Sigmoid colon (tissue), 7 donors: ENCODE measurements around the gene MRGPRF. TPM values are rescaled to one million over a fixed set of nuclear protein-coding genes. Genes with fewer than 3 reads are reported as not detected.

Experiments
- DNase-seq: peaks from one replicate; pipeline ENCODE4 v3.0.0-alpha.2; 2019
- H3K27ac ChIP-seq, 4 donors: fragments of 200-600 bp; sonication (generic); one replicate each; pipeline ENCODE4 v1.5.1; 2016 to 2019; ENCODE audit warnings: mild to moderate bottlenecking in 1 of 4
- H3K27me3 ChIP-seq, 3 donors: fragments of 200-600 bp; sonication (generic); one replicate each; pipeline ENCODE4 v1.5.1; 2019; ENCODE audit warnings: mild to moderate bottlenecking in 1 of 3
- H3K36me3 ChIP-seq, 4 donors: fragments of 200-600 bp; sonication (generic); one replicate each; pipeline ENCODE4 v1.5.1; 2016 to 2019
- H3K4me1 ChIP-seq, 4 donors: fragments of 200-600 bp; sonication (generic); one replicate each; pipeline ENCODE4 v1.5.1; 2017 to 2019
- H3K4me3 ChIP-seq, 4 donors: fragments of 200-600 bp; sonication (generic); one replicate each; pipeline ENCODE4 v1.5.1; 2017 to 2019; ENCODE audit warnings: mild to moderate bottlenecking in 2 of 4, moderate library complexity in 1 of 4
- H3K9me3 ChIP-seq, 4 donors: fragments of 200-600 bp in 3 of 4; sonication (generic) in 3 of 4; one replicate each; pipeline versions ENCODE4 v1.5.1 to v1.6.1; 2013 to 2019
- EP300 ChIP-seq, 4 donors: sonication (generic); formaldehyde crosslinking; IDR thresholded peaks; one replicate each; pipeline ENCODE4 v1.6.1; 2017; ENCODE audit warnings: antibody characterized with exemption in 4 of 4
- POLR2A ChIP-seq, 2 donors: fragments of 450-650 bp; IDR thresholded peaks; one replicate each; pipeline ENCODE4 v1.6.1; 2016; ENCODE audit warnings: antibody characterized with exemption in 2 of 2, mild to moderate bottlenecking in 2 of 2, moderate library complexity in 2 of 2
- POLR2AphosphoS5 ChIP-seq, 4 donors: sonication (generic); formaldehyde crosslinking; IDR thresholded peaks; one replicate each; pipeline ENCODE4 v1.6.1; 2017; ENCODE audit warnings: antibody characterized with exemption in 4 of 4
- WGBS, 2 donors: extraction: QIAGEN DNeasy Blood & Tissue Kit; methylation state at CpG; one replicate each; pipeline ENCODE4 v1.1.7; 2013; 5-methylcytosine and 5-hydroxymethylcytosine counted together
- intact Hi-C: fragments of 100-400 bp; cut with DNase I; formaldehyde crosslinking; loops from one replicate; pipeline ENCODE4 v1.15.1; 2023
- polyA plus RNA-seq, 3 donors: library from polyadenylated mRNA; stranded (reverse); fragments of 200-250 nt; gene quantifications; one replicate each; pipeline ENCODE4 v1.2.3, GENCODE V29; 2013
- total RNA-seq, 4 donors: library from RNA; depleted of rRNA; stranded (reverse); fragments of >200 nt; gene quantifications; one replicate each; pipeline ENCODE4 v1.1.0, GENCODE V29; 2016
- TF ChIP-seq, protein P1 (sequence below), 4 experiments: fragments of 450-650 bp in 3 of 4; fragments of 200-600 bp in 1 of 4; IDR thresholded peaks; one replicate each; pipeline ENCODE4 v1.5.1; 2016 to 2019; ENCODE audit warnings: antibody characterized with exemption in 4 of 4, mild to moderate bottlenecking in 3 of 4, moderate library complexity in 2 of 4
- donor health status: healthy with polysubstance abuse.
- donor health status: Bipolar disorder and iron deficiency.
- donor health status: healthy.

The MRGPRF gene
- total and polyA plus RNA-seq, 7 donors = 1.8 to 263 (median 118) TPM

DNA sequence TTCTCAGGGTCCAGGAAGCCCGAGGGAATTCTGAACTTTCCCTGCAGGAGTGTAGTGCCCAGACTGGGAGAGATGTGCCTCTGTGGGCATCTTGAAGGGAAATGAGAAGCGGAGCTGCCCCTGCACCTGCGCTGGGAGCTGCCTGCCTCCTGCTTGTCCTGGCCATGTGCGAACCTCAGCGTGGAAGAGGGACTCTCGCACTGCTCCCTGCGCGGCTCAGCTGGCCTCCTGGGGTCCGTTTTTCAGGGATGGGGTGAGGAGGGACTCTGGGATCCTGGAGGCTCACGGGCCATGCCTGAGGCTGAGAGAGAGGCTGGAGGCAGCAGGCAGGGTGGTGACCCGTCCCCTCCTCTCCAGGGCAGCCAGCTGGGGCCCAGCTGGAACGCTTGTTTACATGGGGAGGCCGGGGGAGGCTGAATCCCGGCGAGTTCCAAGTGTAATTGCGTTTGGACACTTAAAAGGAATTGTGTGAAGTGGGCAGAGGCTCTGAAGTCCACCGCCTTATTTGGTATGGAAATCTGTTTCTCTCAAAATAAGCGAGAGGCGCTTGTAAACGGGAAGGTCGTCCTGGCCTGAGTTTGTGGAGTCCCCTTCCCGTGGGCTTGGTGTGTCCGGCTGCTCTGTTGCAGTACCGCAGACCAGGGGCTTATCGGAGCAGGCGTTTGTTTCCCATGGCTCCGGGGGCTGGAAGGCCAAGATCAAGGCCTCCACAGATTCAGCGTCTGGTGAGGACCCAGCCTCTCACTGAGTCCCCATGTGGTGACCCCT, 1.2 kb upstream of the MRGPRF start:
- 23 to 33% methylated on average over 28 of the region's 28 CpGs for WGBS, 2 donors
- DNase-seq = peak; percentile 96
- TF ChIP-seq EP300 (IDR thresholded peaks at IDR 0.05) (peak in 2 of 4 donors; percentile 33 to 92), POLR2AphosphoS5 (IDR thresholded peaks at IDR 0.05) (peak; percentile 82 to 92 (median 86)), POLR2A (IDR thresholded peaks at IDR 0.05) (peak; percentile 14 to 18)
- TF ChIP-seq, protein P1, sequence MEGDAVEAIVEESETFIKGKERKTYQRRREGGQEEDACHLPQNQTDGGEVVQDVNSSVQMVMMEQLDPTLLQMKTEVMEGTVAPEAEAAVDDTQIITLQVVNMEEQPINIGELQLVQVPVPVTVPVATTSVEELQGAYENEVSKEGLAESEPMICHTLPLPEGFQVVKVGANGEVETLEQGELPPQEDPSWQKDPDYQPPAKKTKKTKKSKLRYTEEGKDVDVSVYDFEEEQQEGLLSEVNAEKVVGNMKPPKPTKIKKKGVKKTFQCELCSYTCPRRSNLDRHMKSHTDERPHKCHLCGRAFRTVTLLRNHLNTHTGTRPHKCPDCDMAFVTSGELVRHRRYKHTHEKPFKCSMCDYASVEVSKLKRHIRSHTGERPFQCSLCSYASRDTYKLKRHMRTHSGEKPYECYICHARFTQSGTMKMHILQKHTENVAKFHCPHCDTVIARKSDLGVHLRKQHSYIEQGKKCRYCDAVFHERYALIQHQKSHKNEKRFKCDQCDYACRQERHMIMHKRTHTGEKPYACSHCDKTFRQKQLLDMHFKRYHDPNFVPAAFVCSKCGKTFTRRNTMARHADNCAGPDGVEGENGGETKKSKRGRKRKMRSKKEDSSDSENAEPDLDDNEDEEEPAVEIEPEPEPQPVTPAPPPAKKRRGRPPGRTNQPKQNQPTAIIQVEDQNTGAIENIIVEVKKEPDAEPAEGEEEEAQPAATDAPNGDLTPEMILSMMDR (IDR thresholded peaks at IDR 0.05) = no peak
- Histone ChIP-seq H3K4me1 (peaks cover 0 to 55% (median 46%) of the 10 kb centered on the region in 4 donors), H3K36me3 (peaks cover 0 to 7% (median 3%) of the 10 kb centered on the region in 4 donors), H3K27me3 (no peaks in the 10 kb centered on the region), H3K4me3 (peak overlapping the region; percentile 75 to 84 (median 78)), H3K27ac (peak overlapping the region; percentile 91 to 100 (median 98)), H3K9me3 (no peaks in the 10 kb centered on the region)
- intact Hi-C loops = loop anchor here (1.0 to 5.0 kb wide), 2 partner anchors 34 to 172 kb away; partner anchors contain the start of genes CPT1A and TPCN2

DNA sequence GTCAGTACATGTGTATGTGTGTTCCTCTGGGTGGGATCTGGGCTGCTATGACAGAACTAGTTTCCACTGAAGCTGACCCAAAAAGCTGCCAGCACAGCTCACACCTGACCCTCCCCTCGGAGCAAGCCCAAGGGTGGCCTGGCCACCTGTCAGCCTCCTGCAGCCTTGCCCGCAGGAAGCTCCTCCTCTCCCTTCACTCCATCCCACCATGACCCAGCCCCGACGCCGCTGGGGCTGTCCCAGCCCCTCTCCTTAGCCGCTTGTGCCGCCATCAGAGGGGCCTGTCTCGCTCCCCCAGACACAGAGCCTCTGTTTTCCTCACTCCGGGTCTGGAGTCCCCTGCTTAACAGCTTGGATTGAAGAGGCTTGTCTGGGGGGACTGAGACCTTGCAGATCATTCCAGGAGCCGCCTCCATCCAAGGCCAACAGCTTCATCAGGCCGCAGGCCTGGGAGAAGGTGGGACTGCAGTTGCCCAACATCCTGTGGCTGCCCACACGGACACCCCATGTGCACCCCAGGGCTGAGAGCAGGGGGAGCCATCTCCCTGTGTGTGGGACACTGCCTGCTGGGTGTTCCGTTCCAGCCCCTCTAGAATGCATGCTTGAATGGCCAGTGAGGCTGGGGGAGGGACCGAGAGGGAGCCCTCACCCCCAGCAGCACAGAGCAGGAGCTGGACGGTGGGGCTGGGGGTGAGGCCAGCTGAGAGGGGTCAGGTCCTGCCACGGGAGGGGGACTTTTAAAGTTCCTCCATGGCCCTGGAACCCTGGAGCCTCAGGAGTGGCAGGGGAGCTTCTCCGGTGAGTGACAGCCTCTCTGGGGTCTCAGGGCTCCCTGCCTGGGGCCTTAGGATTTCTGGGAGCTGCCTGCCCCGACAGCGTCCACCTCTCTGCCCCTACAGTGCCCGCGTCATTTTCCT, 696 bp downstream of the MRGPRF start:
- peak overlapping the region; percentile 75 to 84 (median 78) for H3K4me3 ChIP-seq
- H3K4me1 ChIP-seq = peaks cover 0 to 60% (median 57%) of the 10 kb centered on the region in 4 donors
- peak; percentile 87 for DNase-seq
- no peak for TF ChIP-seq EP300 (IDR thresholded peaks at IDR 0.05)
- peak in 2 of 4 donors; percentile 19 to 37 for TF ChIP-seq POLR2AphosphoS5 (IDR thresholded peaks at IDR 0.05)
- TF ChIP-seq POLR2A (IDR thresholded peaks at IDR 0.05) = peak in 1 of 2 donors; percentile 34
- TF ChIP-seq, protein P1 (IDR thresholded peaks at IDR 0.05) = no peak
- no peaks in the 10 kb centered on the region for H3K27me3 ChIP-seq
- peaks cover 0 to 16% (median 4%) of the 10 kb centered on the region in 4 donors for H3K36me3 ChIP-seq
- whole genome bisulfite sequencing, 2 donors = 46 to 60% methylated on average over 21 of the region's 21 CpGs
- no peaks in the 10 kb centered on the region for H3K9me3 ChIP-seq
- peak overlapping the region; percentile 91 to 100 (median 98) for H3K27ac ChIP-seq
- intact Hi-C loops = loop anchor here (1.0 to 5.0 kb wide), 2 partner anchors 74 to 170 kb away; partner anchors contain the start of gene CPT1A

DNA sequence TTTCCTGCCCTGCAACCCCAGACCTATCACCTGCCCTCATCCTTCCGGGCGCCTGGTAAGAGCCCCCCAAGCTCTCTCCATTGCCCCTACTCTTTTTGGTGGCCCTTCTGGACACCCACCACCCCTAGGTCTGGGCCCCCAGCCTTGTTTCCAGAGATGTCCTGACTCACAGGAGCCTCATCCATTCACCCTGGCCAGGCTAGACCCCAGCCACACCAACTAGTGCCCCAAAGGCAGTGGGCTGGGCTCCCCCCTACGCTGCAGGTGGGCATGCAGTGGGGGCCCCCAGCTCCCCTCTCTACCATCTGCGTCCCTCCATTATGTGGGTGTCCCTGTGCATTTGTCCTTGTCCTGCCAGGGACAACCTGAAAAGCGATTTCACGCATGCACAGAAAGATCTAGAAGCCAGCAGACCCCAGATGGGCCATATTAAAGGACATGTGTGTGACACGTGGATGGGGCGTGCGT, 1.4 kb downstream of the MRGPRF start:
- 67 to 71% methylated on average over 9 of the region's 9 CpGs for WGBS, 2 donors
- peak overlapping the region; percentile 75 to 84 (median 78) for H3K4me3 ChIP-seq
- peaks cover 0 to 23% (median 9%) of the 10 kb centered on the region in 4 donors for H3K36me3 ChIP-seq
- H3K27ac ChIP-seq = peak overlapping the region; percentile 91 to 100 (median 98)
- H3K9me3 ChIP-seq = no peaks in the 10 kb centered on the region
- H3K4me1 ChIP-seq = peaks cover 0 to 67% (median 64%) of the 10 kb centered on the region in 4 donors
- TF ChIP-seq POLR2AphosphoS5 (IDR thresholded peaks at IDR 0.05) (no peak), POLR2A (IDR thresholded peaks at IDR 0.05) (no peak), EP300 (IDR thresholded peaks at IDR 0.05) (no peak)
- TF ChIP-seq, protein P1 (IDR thresholded peaks at IDR 0.05) = no peak
- H3K27me3 ChIP-seq = no peaks in the 10 kb centered on the region
- no peak for DNase-seq
- intact Hi-C loops = loop anchor here (2.0 to 5.0 kb wide), 2 partner anchors 85 to 169 kb away; partner anchors contain the start of gene CPT1A

DNA sequence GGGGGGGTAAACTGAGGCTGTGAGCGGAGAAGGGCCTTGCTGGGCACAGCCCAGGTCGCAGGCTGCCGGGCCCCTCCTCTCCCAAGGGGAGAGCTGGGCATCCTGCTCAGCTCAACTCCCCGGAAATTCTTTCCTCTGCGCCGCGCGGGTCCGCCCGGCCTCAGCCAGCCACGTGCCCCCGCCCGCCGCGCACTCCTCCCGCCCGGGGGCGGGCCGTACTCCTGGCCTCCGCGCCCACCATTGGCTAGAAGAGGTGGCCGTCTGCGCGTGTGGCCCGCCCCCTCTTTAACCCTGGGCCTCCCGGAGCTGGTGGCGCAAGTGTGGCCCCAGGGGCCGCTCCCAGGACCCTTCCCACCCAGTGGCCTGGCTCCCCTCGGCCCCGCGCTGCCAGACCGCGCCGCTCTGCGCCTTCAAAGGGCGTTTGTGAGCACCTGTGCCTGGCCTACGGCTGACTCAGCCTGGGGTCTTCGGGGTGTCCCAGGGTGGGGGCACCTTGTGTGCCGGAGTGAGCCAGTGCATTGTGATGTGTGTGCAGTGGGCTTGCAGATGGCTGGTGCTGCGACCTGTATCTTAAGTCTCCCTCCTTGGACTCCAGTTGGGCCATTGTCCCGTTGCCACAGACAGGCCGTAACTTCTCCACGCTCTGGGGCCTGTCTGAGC, 2.0 kb downstream of the MRGPRF start:
- H3K4me1 ChIP-seq = peaks cover 0 to 73% (median 69%) of the 10 kb centered on the region in 4 donors
- H3K4me3 ChIP-seq = peak overlapping the region; percentile 75 to 84 (median 78)
- intact Hi-C loops = loop anchor here (2.0 to 5.0 kb wide), 2 partner anchors 84 to 169 kb away; partner anchors contain the start of gene CPT1A
- H3K27me3 ChIP-seq = no peaks in the 10 kb centered on the region
- peak; percentile 97 for DNase-seq
- H3K36me3 ChIP-seq = peaks cover under 1 to 27% (median 10%) of the 10 kb centered on the region in 4 donors
- H3K27ac ChIP-seq = peak overlapping the region; percentile 91 to 100 (median 98)
- no peaks in the 10 kb centered on the region for H3K9me3 ChIP-seq
- TF ChIP-seq EP300 (IDR thresholded peaks at IDR 0.05) (no peak), POLR2AphosphoS5 (IDR thresholded peaks at IDR 0.05) (peak; percentile 82 to 92 (median 86)), POLR2A (IDR thresholded peaks at IDR 0.05) (peak; percentile 68 to 92)
- TF ChIP-seq, protein P1 (IDR thresholded peaks at IDR 0.05) = no peak
- WGBS, 2 donors = 8 to 12% methylated on average over 43 of the region's 43 CpGs
